SK-N-MC (cell line): ENCODE results near the gene SIAH3.

Source experiments
- EZH2 ChIP-seq: fragments of 200-600 bp; sonication (generic); IDR thresholded peaks from one replicate; pipeline ENCODE4 v1.6.1; 2017; ENCODE audit warnings: antibody characterized with exemption
- FOXP2 ChIP-seq: optimal IDR thresholded peaks from 2 replicates; pipeline ENCODE3; 2011; ENCODE audit warnings: mild to moderate bottlenecking, moderate library complexity; ENCODE audit not compliant: insufficient read depth; ENCODE audit errors: extremely low read length, control extremely low read depth
- POLR2AphosphoS5 ChIP-seq: IDR thresholded peaks from 2 replicates; pipeline ENCODE4 v1.6.1; 2012; ENCODE audit warnings: mild to moderate bottlenecking, low read depth, low read length, borderline replicate concordance

DNA sequence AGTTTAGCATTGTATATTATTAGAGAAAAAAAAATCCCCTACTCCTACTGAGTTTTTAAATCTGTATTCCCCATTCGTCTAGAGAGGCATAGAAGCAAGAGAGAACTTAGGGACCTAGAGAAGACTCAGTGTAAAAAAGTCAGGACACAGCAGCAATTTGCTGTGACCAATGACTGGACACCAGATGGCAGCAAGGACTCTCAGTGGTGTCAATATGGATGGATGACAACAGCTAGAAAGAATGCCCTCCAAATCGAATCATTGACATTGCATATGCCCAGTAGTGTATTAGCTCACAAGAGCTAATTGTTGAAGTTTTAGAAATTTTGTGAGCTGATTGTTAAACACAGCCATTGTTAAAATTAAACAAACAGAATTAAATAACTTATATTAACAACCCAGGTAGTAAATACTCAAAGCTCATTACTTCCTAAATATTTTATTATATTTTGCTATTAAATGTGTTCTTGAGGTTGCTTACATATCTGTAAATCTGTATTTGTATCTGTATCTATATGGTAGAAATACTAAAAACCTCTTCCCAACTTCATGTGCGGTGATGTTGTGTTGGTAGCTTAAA is 43.9 kb downstream of the SIAH3 start:
- TF ChIP-seq POLR2AphosphoS5 (no peak), FOXP2 (no peak), EZH2 (no peak)
